Neural crest cell (in vitro differentiated cells): ENCODE data around the gene PDZD4. TPM values are rescaled to one million over a fixed set of nuclear protein-coding genes. Genes with fewer than 3 reads are reported as not detected.

Experiments
- DNase-seq: peaks from one replicate; pipeline ENCODE4 v3.0.0; 2021; ENCODE audit warnings: low read depth, mixed read lengths, low spot score
- H3K27ac Mint-ChIP-seq: one replicate; pipeline ENCODE4 v1.8.0; 2021; ENCODE audit warnings: mild to moderate bottlenecking, mixed read lengths; ENCODE audit not compliant: unreplicated experiment
- H3K27me3 Mint-ChIP-seq: 2 replicates; pipeline ENCODE4 v1.8.0; 2021; ENCODE audit warnings: low read depth, mild to moderate bottlenecking, mixed read lengths
- H3K36me3 Mint-ChIP-seq: 2 replicates; pipeline ENCODE4 v1.8.0; 2021; ENCODE audit warnings: low read depth, mild to moderate bottlenecking, mixed read lengths
- H3K4me1 Mint-ChIP-seq: 2 replicates; pipeline ENCODE4 v1.8.0; 2021; ENCODE audit warnings: mixed read lengths
- H3K4me3 Mint-ChIP-seq: one replicate; pipeline ENCODE4 v1.8.0; 2021; ENCODE audit warnings: mild to moderate bottlenecking, mixed read lengths
- H3K9me3 Mint-ChIP-seq: 2 replicates; pipeline ENCODE4 v1.8.0; 2021; ENCODE audit warnings: mixed read lengths
- CTCF ChIP-seq: fragments of 200-600 bp; sonication (generic); conservative IDR thresholded peaks from 2 replicates; pipeline ENCODE4 v1.5.0; 2021; ENCODE audit warnings: antibody characterized with exemption, mild to moderate bottlenecking
- total RNA-seq: library from RNA; stranded (reverse); gene quantifications from 2 replicates; pipeline ENCODE4 v1.2.1, GENCODE V29; 2021

PDZD4 gene
- total RNA-seq, 1 donor from 2014 or later: 52.5 TPM

- Mint-ChIP-seq H3K27me3 (no peaks in the 10 kb centered on the region), H3K36me3 (peaks cover 5% of the 10 kb centered on the region), H3K4me1 (peaks cover 11% of the 10 kb centered on the region), H3K9me3 (peaks cover 2% of the 10 kb centered on the region), H3K4me3 (peak overlapping the region; percentile 65), H3K27ac (no peak overlapping the region)
- TF ChIP-seq CTCF: no peak
- no peak for DNase-seq
Measured at GRCh38 chrX:153830640-153831428, 490 bp upstream of the PDZD4 start.

- Mint-ChIP-seq H3K4me3 (peak overlapping the region; percentile 85), H3K27ac (no peak overlapping the region), H3K27me3 (no peaks in the 10 kb centered on the region), H3K36me3 (peaks cover 5% of the 10 kb centered on the region), H3K9me3 (no peaks in the 10 kb centered on the region), H3K4me1 (peaks cover 11% of the 10 kb centered on the region)
- no peak for TF ChIP-seq CTCF
- no peak for DNase-seq
Measured at GRCh38 chrX:153829549-153829798, 870 bp downstream of the PDZD4 start.

GRCh38 chrX:153828723-153829548, 1.4 kb downstream of the PDZD4 start:
- Mint-ChIP-seq H3K4me1 (peaks cover 11% of the 10 kb centered on the region), H3K9me3 (no peaks in the 10 kb centered on the region), H3K27me3 (no peaks in the 10 kb centered on the region)

GRCh38 chrX:153828308-153828707, 2.0 kb downstream of the PDZD4 start:
- Mint-ChIP-seq H3K27ac (no peak overlapping the region), H3K27me3 (no peaks in the 10 kb centered on the region), H3K9me3 (no peaks in the 10 kb centered on the region), H3K4me1 (peaks cover 11% of the 10 kb centered on the region), H3K36me3 (peaks cover 5% of the 10 kb centered on the region), H3K4me3 (peak overlapping the region; percentile 81)
- no peak for TF ChIP-seq CTCF
- DNase-seq: no peak

More at GRCh38 chrX:153828723-153829548, 1.4 kb downstream of the PDZD4 start:
- no peak for DNase-seq
- Mint-ChIP-seq H3K4me3 (peak overlapping the region; percentile 85), H3K27ac (no peak overlapping the region), H3K36me3 (peaks cover 5% of the 10 kb centered on the region)
- no peak for TF ChIP-seq CTCF

- DNase-seq: no peak
- Mint-ChIP-seq H3K36me3 (peaks cover 5% of the 10 kb centered on the region), H3K27ac (no peak overlapping the region), H3K27me3 (no peaks in the 10 kb centered on the region), H3K4me1 (peaks cover 11% of the 10 kb centered on the region), H3K9me3 (no peaks in the 10 kb centered on the region), H3K4me3 (peak overlapping the region; percentile 81)
- no peak for TF ChIP-seq CTCF
Measured at GRCh38 chrX:153827903-153828302, 2.4 kb downstream of the PDZD4 start.
